MM.1S (cell line): ENCODE results near the gene XIRP2.

ENCODE experiments used
- DNase-seq: peaks from one replicate; pipeline ENCODE4 v3.0.0-alpha.2; 2015
- H2AFZ ChIP-seq: fragments of 300-600 bp; sonication (generic); 2 replicates; pipeline ENCODE4 v1.6.0; 2016; ENCODE audit warnings: antibody characterized with exemption, low read length
- H3F3A ChIP-seq: fragments of 300-600 bp; sonication (generic); 2 replicates; pipeline ENCODE4 v1.6.1; 2016; ENCODE audit warnings: mild to moderate bottlenecking, antibody characterized with exemption, low read length, moderate library complexity, mixed read lengths; ENCODE audit not compliant: insufficient read depth
- H3K27ac ChIP-seq: fragments of 300-600 bp; sonication (generic); 2 replicates; pipeline ENCODE4 v1.5.1; 2016; ENCODE audit warnings: mild to moderate bottlenecking, low read length
- H3K27me3 ChIP-seq: fragments of 300-600 bp; sonication (generic); replicated peaks from 2 replicates; pipeline ENCODE4 v1.6.0; 2016; ENCODE audit warnings: low read length; ENCODE audit not compliant: insufficient read depth
- H3K36me3 ChIP-seq: fragments of 300-600 bp; sonication (generic); replicated peaks from 2 replicates; pipeline ENCODE4 v1.6.1; 2016; ENCODE audit warnings: mild to moderate bottlenecking, low read length, mixed read lengths; ENCODE audit not compliant: insufficient read depth
- H3K4me1 ChIP-seq: fragments of 300-600 bp; sonication (generic); 2 replicates; pipeline ENCODE4 v1.6.1; 2016; ENCODE audit warnings: low read length, mixed read lengths
- H3K4me2 ChIP-seq: fragments of 300-600 bp; sonication (generic); 2 replicates; pipeline ENCODE4 v1.6.0; 2016; ENCODE audit warnings: low read depth, low read length
- H3K4me3 ChIP-seq: fragments of 300-600 bp; sonication (generic); 2 replicates; pipeline ENCODE4 v1.5.1; 2016; ENCODE audit warnings: low read length, mixed read lengths
- H3K79me2 ChIP-seq: fragments of 300-600 bp; sonication (generic); 2 replicates; pipeline ENCODE4 v1.6.1; 2016; ENCODE audit warnings: mixed run types, low read length, mixed read lengths
- H3K9ac ChIP-seq: fragments of 300-600 bp; sonication (generic); 2 replicates; pipeline ENCODE4 v1.6.1; 2016; ENCODE audit warnings: low read length, mixed read lengths
- H3K9me2 ChIP-seq: fragments of 300-600 bp; sonication (generic); replicated peaks from 2 replicates; pipeline ENCODE4 v1.6.1; 2016; ENCODE audit warnings: mild to moderate bottlenecking, low read length, mixed read lengths; ENCODE audit not compliant: insufficient read depth
- H3K9me3 ChIP-seq: fragments of 300-600 bp; sonication (generic); replicated peaks from 2 replicates; pipeline ENCODE4 v1.6.1; 2016; ENCODE audit warnings: mild to moderate bottlenecking, low read length, mixed read lengths; ENCODE audit not compliant: insufficient read depth
- H4K20me1 ChIP-seq: fragments of 300-600 bp; sonication (generic); 2 replicates; pipeline ENCODE4 v1.6.1; 2016; ENCODE audit warnings: mild to moderate bottlenecking, low read length, moderate library complexity, mixed read lengths; ENCODE audit not compliant: insufficient read depth
- EZH2 ChIP-seq: fragments of 300-600 bp; sonication (generic); optimal IDR thresholded peaks from 2 replicates; pipeline ENCODE3; 2017; ENCODE audit warnings: low read depth, mild to moderate bottlenecking, antibody characterized with exemption, low read length, mixed read lengths
- EZH2phosphoT487 ChIP-seq: fragments of 300-600 bp; sonication (generic); IDR thresholded peaks from 2 replicates; pipeline ENCODE4 v1.6.1; 2018; ENCODE audit warnings: antibody characterized with exemption, low read length
- TF ChIP-seq, protein P1 (sequence below): fragments of 300-600 bp; sonication (generic); IDR thresholded peaks from 2 replicates; pipeline ENCODE4 v1.5.1; 2016; ENCODE audit warnings: antibody characterized with exemption, low read length, mixed read lengths

Gene XIRP2

DNA sequence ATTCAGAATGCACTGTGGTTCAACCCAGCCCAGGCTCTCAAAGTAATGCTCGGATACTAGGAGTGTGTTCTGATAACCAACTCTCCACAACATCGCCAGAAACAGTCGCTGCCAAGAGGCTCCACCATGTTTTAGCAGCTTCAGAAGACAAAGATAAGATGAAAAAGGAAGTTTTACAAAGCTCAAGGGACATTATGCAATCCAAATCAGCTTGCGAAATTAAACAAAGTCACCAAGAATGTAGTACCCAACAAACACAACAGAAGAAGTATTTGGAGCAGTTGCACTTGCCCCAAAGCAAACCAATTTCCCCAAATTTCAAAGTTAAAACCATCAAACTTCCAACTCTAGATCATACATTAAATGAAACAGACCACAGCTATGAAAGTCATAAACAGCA, 360.9 kb downstream of the XIRP2 start:
- no peak overlapping the region for H2AFZ ChIP-seq
- H3K79me2 ChIP-seq: no peaks in the 10 kb centered on the region
- no peaks in the 10 kb centered on the region for H4K20me1 ChIP-seq
- no peak overlapping the region for H3K27ac ChIP-seq
- H3K4me2 ChIP-seq: no peak overlapping the region
- TF ChIP-seq EZH2phosphoT487 (no peak), EZH2 (no peak)
- TF ChIP-seq, protein P1, sequence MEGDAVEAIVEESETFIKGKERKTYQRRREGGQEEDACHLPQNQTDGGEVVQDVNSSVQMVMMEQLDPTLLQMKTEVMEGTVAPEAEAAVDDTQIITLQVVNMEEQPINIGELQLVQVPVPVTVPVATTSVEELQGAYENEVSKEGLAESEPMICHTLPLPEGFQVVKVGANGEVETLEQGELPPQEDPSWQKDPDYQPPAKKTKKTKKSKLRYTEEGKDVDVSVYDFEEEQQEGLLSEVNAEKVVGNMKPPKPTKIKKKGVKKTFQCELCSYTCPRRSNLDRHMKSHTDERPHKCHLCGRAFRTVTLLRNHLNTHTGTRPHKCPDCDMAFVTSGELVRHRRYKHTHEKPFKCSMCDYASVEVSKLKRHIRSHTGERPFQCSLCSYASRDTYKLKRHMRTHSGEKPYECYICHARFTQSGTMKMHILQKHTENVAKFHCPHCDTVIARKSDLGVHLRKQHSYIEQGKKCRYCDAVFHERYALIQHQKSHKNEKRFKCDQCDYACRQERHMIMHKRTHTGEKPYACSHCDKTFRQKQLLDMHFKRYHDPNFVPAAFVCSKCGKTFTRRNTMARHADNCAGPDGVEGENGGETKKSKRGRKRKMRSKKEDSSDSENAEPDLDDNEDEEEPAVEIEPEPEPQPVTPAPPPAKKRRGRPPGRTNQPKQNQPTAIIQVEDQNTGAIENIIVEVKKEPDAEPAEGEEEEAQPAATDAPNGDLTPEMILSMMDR: no peak
- no peak overlapping the region for H3K4me3 ChIP-seq
- H3K36me3 ChIP-seq: no peaks in the 10 kb centered on the region
- no peaks in the 10 kb centered on the region for H3K4me1 ChIP-seq
- no peaks in the 10 kb centered on the region for H3K9me3 ChIP-seq
- no peak for DNase-seq
- no peaks in the 10 kb centered on the region for H3K9me2 ChIP-seq
- H3F3A ChIP-seq: no peaks in the 10 kb centered on the region
- H3K9ac ChIP-seq: no peak overlapping the region
- H3K27me3 ChIP-seq: no peaks in the 10 kb centered on the region

DNA sequence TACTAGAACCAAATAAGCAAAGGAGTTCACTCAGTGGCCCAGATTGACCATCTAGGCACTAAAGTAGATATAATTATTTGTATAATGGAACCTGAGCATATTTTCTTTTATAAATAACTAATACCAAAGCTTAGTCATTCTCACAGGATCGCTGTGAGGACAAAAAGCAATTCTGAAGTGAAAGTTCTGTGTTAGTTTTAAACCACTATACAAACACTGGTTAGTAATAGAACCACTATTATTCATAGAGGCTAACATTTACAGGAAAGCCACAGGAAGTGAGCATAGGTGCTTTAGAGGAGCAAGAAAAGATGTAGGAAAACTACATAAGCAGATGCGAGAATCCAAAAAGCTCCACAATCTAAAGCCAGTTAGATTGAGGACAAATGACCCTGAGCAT, 364.7 kb downstream of the XIRP2 start:
- no peaks in the 10 kb centered on the region for H3K79me2 ChIP-seq
- H3K4me1 ChIP-seq: no peaks in the 10 kb centered on the region
- H3K4me2 ChIP-seq: no peak overlapping the region
- no peak overlapping the region for H2AFZ ChIP-seq
- H3K27me3 ChIP-seq: no peaks in the 10 kb centered on the region
- DNase-seq: no peak
- no peak overlapping the region for H3K4me3 ChIP-seq
- no peaks in the 10 kb centered on the region for H3K9me2 ChIP-seq
- H3K36me3 ChIP-seq: no peaks in the 10 kb centered on the region
- no peaks in the 10 kb centered on the region for H4K20me1 ChIP-seq
- no peaks in the 10 kb centered on the region for H3F3A ChIP-seq
- TF ChIP-seq EZH2: no peak
- no peak for TF ChIP-seq EZH2phosphoT487
- TF ChIP-seq, protein P1: no peak
- H3K27ac ChIP-seq: no peak overlapping the region
- no peaks in the 10 kb centered on the region for H3K9me3 ChIP-seq
- no peak overlapping the region for H3K9ac ChIP-seq

DNA sequence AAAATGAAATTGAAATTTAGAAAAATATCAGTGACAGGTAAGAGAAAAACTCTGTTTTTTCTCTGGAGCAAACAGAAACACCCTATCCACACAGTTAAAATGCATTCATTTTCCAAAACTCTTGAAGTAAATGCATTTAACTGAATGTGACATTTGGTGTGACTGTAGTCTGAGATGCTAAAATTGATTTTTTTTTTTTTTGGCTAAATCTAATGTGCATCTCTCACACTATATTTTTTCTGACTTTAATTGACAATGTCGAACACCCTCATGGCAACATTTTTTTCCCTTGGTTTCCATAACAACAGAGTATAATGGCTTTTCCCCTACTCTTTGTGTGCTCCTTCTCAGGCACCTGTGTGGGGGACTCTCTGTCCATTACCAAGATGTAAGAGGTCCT, 366.4 kb downstream of the XIRP2 start:
- H3K9ac ChIP-seq: no peak overlapping the region
- H3K27ac ChIP-seq: no peak overlapping the region
- H3K79me2 ChIP-seq: no peaks in the 10 kb centered on the region
- no peaks in the 10 kb centered on the region for H4K20me1 ChIP-seq
- no peaks in the 10 kb centered on the region for H3K36me3 ChIP-seq
- H3K9me2 ChIP-seq: no peaks in the 10 kb centered on the region
- H3K4me2 ChIP-seq: no peak overlapping the region
- no peak for DNase-seq
- no peak overlapping the region for H3K4me3 ChIP-seq
- H3F3A ChIP-seq: no peaks in the 10 kb centered on the region
- no peaks in the 10 kb centered on the region for H3K4me1 ChIP-seq
- TF ChIP-seq EZH2 (no peak), EZH2phosphoT487 (no peak)
- TF ChIP-seq, protein P1: no peak
- H2AFZ ChIP-seq: no peak overlapping the region
- no peaks in the 10 kb centered on the region for H3K9me3 ChIP-seq
- H3K27me3 ChIP-seq: no peaks in the 10 kb centered on the region

GRCh38 chr2:167258712-167259111, 370.4 kb downstream of the XIRP2 start:
- Histone ChIP-seq H3K79me2 (no peaks in the 10 kb centered on the region), H3K9me2 (no peaks in the 10 kb centered on the region), H4K20me1 (no peaks in the 10 kb centered on the region), H3F3A (no peaks in the 10 kb centered on the region), H2AFZ (no peak overlapping the region), H3K27me3 (no peaks in the 10 kb centered on the region), H3K9me3 (no peaks in the 10 kb centered on the region), H3K4me3 (no peak overlapping the region), H3K9ac (no peak overlapping the region), H3K36me3 (no peaks in the 10 kb centered on the region), H3K4me2 (no peak overlapping the region), H3K4me1 (no peaks in the 10 kb centered on the region), H3K27ac (no peak overlapping the region)
- TF ChIP-seq EZH2 (no peak), EZH2phosphoT487 (no peak)
- TF ChIP-seq, protein P1: no peak
- DNase-seq: no peak
